Measurements from ENCODE around the gene XPO1. TPM values are rescaled to one million over a fixed set of nuclear protein-coding genes. Genes with fewer than 3 reads are reported as not detected.

XPO1 gene
- total and polyA plus RNA-seq, 2 of the 4 experiments (the other 2 are of a cell fraction) = 78.5 to 104 TPM

DNA sequence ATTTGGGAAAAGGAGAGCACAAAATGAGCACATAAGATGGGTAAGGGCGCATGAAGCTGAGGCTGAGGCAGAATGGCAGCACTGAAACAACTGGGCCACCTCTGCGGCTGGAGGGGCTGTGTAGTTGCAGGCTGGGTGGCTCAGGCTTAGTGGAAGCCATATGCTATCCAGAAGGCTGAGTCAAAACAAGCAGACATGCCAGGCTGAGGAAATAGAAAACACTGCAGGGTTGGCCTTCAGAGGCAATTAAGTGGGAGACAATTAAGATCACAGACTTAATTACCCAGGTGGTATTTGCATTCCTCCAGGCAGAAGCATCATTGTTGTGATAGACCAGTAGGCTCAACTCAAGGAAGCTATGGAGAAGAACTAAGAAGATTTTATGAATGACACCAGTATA lies 11.4 kb upstream of the XPO1 start:
- BruUV-seq (replicated peaks) = no TSS peak
- intact Hi-C loops (cut with micrococcal nuclease) (no loop called here), dilution Hi-C loops (cut with HindIII; ENCODE audit: low sequenced_read_pairs, unreplicated experiment) (no loop called here), in situ Hi-C loops (cut with MboI; ENCODE audit: low sequenced_read_pairs) (no loop called here)
- peaks cover 9% of the 10 kb centered on the region for H3K27me3 ChIP-seq (ENCODE audit: control insufficient read depth, insufficient read depth, low read length)
- ChIA-PET POLR2A (ENCODE audit: unreplicated experiment) (no interaction called here), CTCF (no interaction called here)
- no peak overlapping the region for H2AFZ ChIP-seq (replicated peaks; ENCODE audit: low read length, poor library complexity)
- H2BK20ac ChIP-seq (ENCODE audit: low read depth, low read length) = no peak overlapping the region
- H2AK9ac ChIP-seq (replicated peaks; ENCODE audit: low read depth, low read length, poor library complexity) = no peak overlapping the region
- no peak overlapping the region for H2AK5ac ChIP-seq (ENCODE audit: low read depth, low read length)
- no peaks in the 10 kb centered on the region for H3K79me1 ChIP-seq (ENCODE audit: low read depth in 1 of 2, low read length in 2 of 2)
- H3K9me1 ChIP-seq (ENCODE audit: insufficient read depth, low read length) = no peaks in the 10 kb centered on the region
- no peak overlapping the region for H3K56ac ChIP-seq (ENCODE audit: extremely low read depth, insufficient read depth, low read length)
- no peaks in the 10 kb centered on the region for H3K9me3 ChIP-seq (ENCODE audit: control insufficient read depth, insufficient read depth, low read length)
- no peak overlapping the region for H3K14ac ChIP-seq (replicated peaks; ENCODE audit: low read depth, low read length)
- no peak overlapping the region for H3K9ac ChIP-seq (ENCODE audit: low read depth, low read length)
- WGBS, 2 experiments (ENCODE audit: extremely low coverage in 2 of 2, insufficient read length in 1 of 2) = 94% methylated on average over 2 of the region's 2 CpGs; no CpG with 5 or more reads in 1 of the 2 experiments
- no peaks in the 10 kb centered on the region for H4K20me1 ChIP-seq (ENCODE audit: insufficient read depth, low read length)
- no peak overlapping the region for H3K23ac ChIP-seq (ENCODE audit: low read depth, low read length)
- no peak overlapping the region for H2BK120ac ChIP-seq (ENCODE audit: low read depth, low read length)
- H4K5ac ChIP-seq (ENCODE audit: low read depth, low read length) = no peak overlapping the region
- no peaks in the 10 kb centered on the region for H3K36me3 ChIP-seq (ENCODE audit: control insufficient read depth, insufficient read depth, low read length)
- H3K4me3 ChIP-seq (ENCODE audit: insufficient read depth, low read depth, low read length) = no peak overlapping the region
- no peaks in the 10 kb centered on the region for H3K4me1 ChIP-seq (ENCODE audit: control insufficient read depth, insufficient read depth, low read length)
- H2BK15ac ChIP-seq (ENCODE audit: low read depth, low read length) = no peak overlapping the region
- no peak overlapping the region for H3K4me2 ChIP-seq (ENCODE audit: low read depth, low read length)
- DNase-seq = no peak
- H4K91ac ChIP-seq (ENCODE audit: insufficient read depth, low read depth, low read length) = no peak overlapping the region
- H4K8ac ChIP-seq (ENCODE audit: low read depth in 2 of 2, low read length in 2 of 2) = no peak overlapping the region
- H3K27ac ChIP-seq (ENCODE audit: insufficient read depth, low read length) = no peak overlapping the region
- H2BK5ac ChIP-seq (ENCODE audit: low read depth, low read length, poor library complexity, severe bottlenecking) = no peak overlapping the region
- no peak for ATAC-seq (ENCODE audit: low read depth)
- TF ChIP-seq MAFK (IDR thresholded peaks at IDR 0.05; ENCODE audit: low read depth, low read length) (no peak), POLR2A (IDR thresholded peaks at IDR 0.05; ENCODE audit: low read depth, low read length) (no peak), CHD1 (IDR thresholded peaks at IDR 0.05; ENCODE audit: low read depth, low read length) (no peak), MXI1 (IDR thresholded peaks at IDR 0.05; ENCODE audit: borderline replicate concordance, low read depth, low read length) (no peak), RFX5 (IDR thresholded peaks at IDR 0.05; ENCODE audit: low read depth, low read length) (no peak), FOS (IDR thresholded peaks at IDR 0.05; ENCODE audit: low read depth, low read length) (no peak), CTCF (conservative IDR thresholded peaks at IDR 0.05; ENCODE audit: low read depth, low read length) (no peak)
- TF ChIP-seq, protein P1, sequence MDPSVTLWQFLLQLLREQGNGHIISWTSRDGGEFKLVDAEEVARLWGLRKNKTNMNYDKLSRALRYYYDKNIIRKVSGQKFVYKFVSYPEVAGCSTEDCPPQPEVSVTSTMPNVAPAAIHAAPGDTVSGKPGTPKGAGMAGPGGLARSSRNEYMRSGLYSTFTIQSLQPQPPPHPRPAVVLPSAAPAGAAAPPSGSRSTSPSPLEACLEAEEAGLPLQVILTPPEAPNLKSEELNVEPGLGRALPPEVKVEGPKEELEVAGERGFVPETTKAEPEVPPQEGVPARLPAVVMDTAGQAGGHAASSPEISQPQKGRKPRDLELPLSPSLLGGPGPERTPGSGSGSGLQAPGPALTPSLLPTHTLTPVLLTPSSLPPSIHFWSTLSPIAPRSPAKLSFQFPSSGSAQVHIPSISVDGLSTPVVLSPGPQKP (IDR thresholded peaks at IDR 0.05; ENCODE audit: borderline replicate concordance, low read depth, low read length) = no peak
- no peak overlapping the region for H3K18ac ChIP-seq (ENCODE audit: low read depth, low read length)
- no peak overlapping the region for H3K4ac ChIP-seq (ENCODE audit: low read depth, low read length)
